Measurements from ENCODE around the gene CNTNAP2.
"Not testable (repeated sequence)": the region's sequence is repeated elsewhere in the genome, so short reads cannot be mapped to it uniquely, and the experiment has no call there.

CNTNAP2 gene

GRCh38 chr7:147700702-147701101, 1584.1 kb downstream of the CNTNAP2 start:
- DNase-seq: no peak

GRCh38 chr7:147707926-147708325, 1591.3 kb downstream of the CNTNAP2 start:
- no peak for DNase-seq

GRCh38 chr7:147708871-147709270, 1592.3 kb downstream of the CNTNAP2 start:
- no peak for DNase-seq

- DNase-seq: no peak
These were observed 1594.8 kb downstream of the CNTNAP2 start for GRCh38 chr7:147711447-147711846.

- no peak for DNase-seq
These were observed 1605.6 kb downstream of the CNTNAP2 start for GRCh38 chr7:147721962-147722830.

GRCh38 chr7:147723536-147723935, 1606.9 kb downstream of the CNTNAP2 start:
- DNase-seq: no peak

GRCh38 chr7:147731311-147731710, 1614.7 kb downstream of the CNTNAP2 start:
- no peak for DNase-seq

- not testable (repeated sequence) for DNase-seq
These were observed 1621.1 kb downstream of the CNTNAP2 start for GRCh38 chr7:147737559-147738214.

- no peak for DNase-seq
These were observed 1625.7 kb downstream of the CNTNAP2 start for GRCh38 chr7:147742301-147742700.

- DNase-seq: peak; percentile 78
These were observed 1639.7 kb downstream of the CNTNAP2 start for GRCh38 chr7:147756300-147756699.

- no peak for DNase-seq
These were observed 1642.8 kb downstream of the CNTNAP2 start for GRCh38 chr7:147759327-147759943.

GRCh38 chr7:147765301-147765700, 1648.7 kb downstream of the CNTNAP2 start:
- DNase-seq: no peak

- no peak for DNase-seq
These were observed 1654.7 kb downstream of the CNTNAP2 start for GRCh38 chr7:147771344-147771743.

- DNase-seq: no peak
These were observed 1657.9 kb downstream of the CNTNAP2 start for GRCh38 chr7:147774461-147774860.

GRCh38 chr7:147775516-147776284, 1659.1 kb downstream of the CNTNAP2 start:
- DNase-seq: no peak

- no peak for DNase-seq
These were observed 1660.7 kb downstream of the CNTNAP2 start for GRCh38 chr7:147777309-147777708.

GRCh38 chr7:147779949-147780348, 1663.3 kb downstream of the CNTNAP2 start:
- DNase-seq: no peak

- no peak for DNase-seq
These were observed 1680.0 kb downstream of the CNTNAP2 start for GRCh38 chr7:147796581-147796980.

GRCh38 chr7:147798001-147798400, 1681.4 kb downstream of the CNTNAP2 start:
- DNase-seq: peak; percentile 19

- DNase-seq: not testable (repeated sequence)
These were observed 1685.2 kb downstream of the CNTNAP2 start for GRCh38 chr7:147801762-147802161.

GRCh38 chr7:147803151-147803550, 1686.5 kb downstream of the CNTNAP2 start:
- DNase-seq: no peak

- DNase-seq: peak; percentile 81
These were observed 1687.0 kb downstream of the CNTNAP2 start for GRCh38 chr7:147803606-147804005.

GRCh38 chr7:147804032-147804431, 1687.4 kb downstream of the CNTNAP2 start:
- DNase-seq: peak; percentile 51

All from NCI-H1105 (cell line).